H1 (cell line): ENCODE measurements around the gene RPL18A. TPM values are rescaled to one million over a fixed set of nuclear protein-coding genes. Genes with fewer than 3 reads are reported as not detected.

Experiments
- ASH2L ChIP-seq: fragments of 200-600, 300-600 bp; sonication (generic); IDR thresholded peaks from one replicate; pipeline ENCODE4 v1.7.1; 2017; ENCODE audit warnings: low read length
- BACH1 ChIP-seq: IDR thresholded peaks from 2 replicates; pipeline ENCODE4 v1.6.1; 2012; ENCODE audit warnings: low read length, improper control_type of control experiment
- CHD2 ChIP-seq: IDR thresholded peaks from 2 replicates; pipeline ENCODE4 v1.6.1; 2012; ENCODE audit warnings: low read length, improper control_type of control experiment
- CREB1 ChIP-seq: IDR thresholded peaks from 2 replicates; pipeline ENCODE4 v1.6.1; 2012; ENCODE audit warnings: inconsistent platforms
- EP300 ChIP-seq, 2 experiments: IDR thresholded peaks; 1 replicate in 1 of 2; 2 replicates in 1 of 2; pipeline ENCODE4 v1.6.1; 2011 to 2012; ENCODE audit warnings: low read depth in 2 of 2, low read length in 2 of 2, mild to moderate bottlenecking in 2 of 2, borderline replicate concordance in 1 of 2, inconsistent platforms in 1 of 2, moderate library complexity in 1 of 2
- FOSL1 ChIP-seq: IDR thresholded peaks from 2 replicates; pipeline ENCODE4 v1.6.1; 2011; ENCODE audit warnings: mild to moderate bottlenecking, low read depth, low read length, moderate library complexity; ENCODE audit not compliant: insufficient read depth
- GABPA ChIP-seq: IDR thresholded peaks from 2 replicates; pipeline ENCODE4 v1.6.1; 2011; ENCODE audit warnings: mild to moderate bottlenecking, low read length, moderate library complexity, borderline replicate concordance; ENCODE audit not compliant: insufficient read depth
- GTF2F1 ChIP-seq: IDR thresholded peaks from 2 replicates; pipeline ENCODE4 v1.6.1; 2012; ENCODE audit warnings: low read depth, low read length, improper control_type of control experiment, borderline replicate concordance
- HDAC6 ChIP-seq: IDR thresholded peaks from one replicate; pipeline ENCODE4 v1.7.1; 2012; ENCODE audit warnings: low read depth, mild to moderate bottlenecking, inconsistent platforms, low read length, moderate library complexity
- JUND ChIP-seq: IDR thresholded peaks from 2 replicates; pipeline ENCODE4 v1.6.1; 2011; ENCODE audit warnings: mild to moderate bottlenecking, improper control_type of control experiment, low read length
- KDM4A ChIP-seq: IDR thresholded peaks from one replicate; pipeline ENCODE4 v1.7.1; 2012; ENCODE audit warnings: low read depth, mild to moderate bottlenecking, moderate library complexity, low read length, inconsistent platforms; ENCODE audit not compliant: severe bottlenecking
- NANOG ChIP-seq: IDR thresholded peaks from 2 replicates; pipeline ENCODE4 v1.6.1; 2011; ENCODE audit warnings: low read length, low read depth, mild to moderate bottlenecking, inconsistent platforms; ENCODE audit not compliant: insufficient read depth, poor library complexity, severe bottlenecking
- POLR2AphosphoS5 ChIP-seq: IDR thresholded peaks from 2 replicates; pipeline ENCODE4 v1.6.1; 2011; ENCODE audit warnings: low read depth, low read length
- POU5F1 ChIP-seq: IDR thresholded peaks from 2 replicates; pipeline ENCODE4 v1.6.1; 2011; ENCODE audit warnings: low read depth, mild to moderate bottlenecking, low read length, moderate library complexity
- RNF2 ChIP-seq: fragments of 200-900, 300-1000 bp; sonication (generic); IDR thresholded peaks from 2 replicates; pipeline ENCODE4 v1.7.1; 2016; ENCODE audit warnings: borderline replicate concordance, low read depth, mild to moderate bottlenecking, antibody characterized with exemption, low read length; ENCODE audit not compliant: poor library complexity, severe bottlenecking; ENCODE audit errors: missing control alignments
- SAP30 ChIP-seq: fragments of 300-600 bp; sonication (generic); IDR thresholded peaks from 2 replicates; pipeline ENCODE4 v1.7.1; 2012; ENCODE audit warnings: low read length, moderate library complexity, mild to moderate bottlenecking, inconsistent platforms; ENCODE audit not compliant: insufficient read depth, insufficient replicate concordance
- SIX5 ChIP-seq: IDR thresholded peaks from 2 replicates; pipeline ENCODE4 v1.6.1; 2011; ENCODE audit warnings: mild to moderate bottlenecking, low read depth, low read length
- SP1 ChIP-seq: IDR thresholded peaks from 2 replicates; pipeline ENCODE4 v1.6.1; 2011; ENCODE audit warnings: low read depth, low read length
- SP4 ChIP-seq: IDR thresholded peaks from 2 replicates; pipeline ENCODE4 v1.6.1; 2012; ENCODE audit warnings: low read length, inconsistent platforms
- TEAD4 ChIP-seq: IDR thresholded peaks from 2 replicates; pipeline ENCODE4 v1.6.1; 2012; ENCODE audit warnings: low read depth, low read length, inconsistent platforms, mixed read lengths
- USF2 ChIP-seq: IDR thresholded peaks from 2 replicates; pipeline ENCODE4 v1.6.1; 2011; ENCODE audit warnings: low read length, improper control_type of control experiment
- polyA plus RNA-seq, 7 experiments: library from polyadenylated mRNA; depleted of rRNA in 3 of 7; stranded (reverse) in 5 of 7; unstranded in 2 of 7; fragments of >200 nt in 5 of 7; fragments of 200-250 nt in 2 of 7; gene quantifications; 1 replicate in 5 of 7; 2 replicates in 1 of 7; 4 replicates in 1 of 7; pipeline versions ENCODE4 v1.2.1 to v1.2.3, GENCODE V29; 2011 to 2013; ENCODE audit warnings: missing spikeins in 2 of 7, mixed read lengths in 2 of 7
- total RNA-seq: library from RNA; stranded (reverse); fragmentation: NEBNext Ultra II Directional; extraction: Animal tissue kit (Norgen Biotek cat#: 25700); gene quantifications from 2 replicates; pipeline ENCODE4 v1.2.1, GENCODE V29; 2021

RPL18A gene
- total and polyA plus RNA-seq, 2 of the 8 experiments (the other 6 are each of a cell fraction or from before 2014, with no cell fraction given), result 2,749 to 3,938 TPM

- TF ChIP-seq NANOG, result peak; percentile 5
- TF ChIP-seq EP300 (IDR thresholded peaks at IDR 0.05; ENCODE audit: borderline replicate concordance in 1 of 2, low read depth in 2 of 2, low read length in 2 of 2), result no peak; a peak in 1 of 3 replicates
- 0 out of 2 replicates have a peak, but pooled peaks have one; percentile 39 for TF ChIP-seq SP4
- peak; percentile 92 for TF ChIP-seq GABPA
- peak; percentile 98 for TF ChIP-seq SP1
- no peak for TF ChIP-seq HDAC6
- no peak for TF ChIP-seq TEAD4
- TF ChIP-seq POU5F1, result 0 out of 2 replicates have a peak, but pooled peaks have one; percentile 12
- no peak for TF ChIP-seq KDM4A
- 0 out of 2 replicates have a peak, but pooled peaks have one; percentile 15 for TF ChIP-seq FOSL1
- TF ChIP-seq JUND, result peak; percentile 40; the same call in 1 of the 2 replicates
- peak; percentile 13 for TF ChIP-seq BACH1
- peak; percentile 91 for TF ChIP-seq CHD2
- no peak for TF ChIP-seq RNF2
- no peak for TF ChIP-seq SAP30
- TF ChIP-seq CREB1, result peak; percentile 77
- TF ChIP-seq ASH2L, result peak; percentile 43
- no peak; the same call in 1 of the 2 replicates for TF ChIP-seq USF2
- peak; percentile 88 for TF ChIP-seq GTF2F1
- peak; percentile 98 for TF ChIP-seq POLR2AphosphoS5
- TF ChIP-seq SIX5, result peak; percentile 85
Observed at GRCh38 chr19:17859533-17860330, at the start of gene RPL18A (continued).
